Panc1 (cell line): Measurements from ENCODE around the gene NANS. TPM values are rescaled to one million over a fixed set of nuclear protein-coding genes. Genes with fewer than 3 reads are reported as not detected.
A peak's percentile ranks its signal among the peaks of the same experiment; 100 is the strongest.
"Not testable (repeated sequence)": the region's sequence is repeated elsewhere in the genome, so short reads cannot be mapped to it uniquely, and the experiment has no call there.

Source experiments
- ATAC-seq: fragments of 200-7000 bp; cut with Tn5 transposase; 2 replicates; pipeline ENCODE4 v1.9.1; 2020; ENCODE audit warnings: mild to moderate bottlenecking, moderate library complexity
- BruUV-seq: library from RNA; stranded (reverse); fragments of 400-500 nt; replicated peaks from 2 replicates; lab custom pipeline; 2021; lab: Mats Ljungman, UMichigan
- CTCF ChIA-PET: fragments of 300-600 bp; sonication (Branson Sonifier 250); formaldehyde crosslinking; loops from one replicate; lab custom pipeline; 2022; ENCODE audit warnings: antibody characterized with exemption; lab: Charles Lee
- POLR2A ChIA-PET: fragments of 300-600 bp; sonication (Branson Sonifier 250); formaldehyde crosslinking; loops from one replicate; lab custom pipeline; 2022; ENCODE audit warnings: antibody characterized with exemption; lab: Charles Lee
- DNase-seq: peaks from one replicate; pipeline ENCODE4 v3.0.0-alpha.2; 2010; ENCODE audit warnings: low read depth, low spot score
- H3K27ac ChIP-seq: 2 replicates; pipeline ENCODE4 v1.5.1; 2011; ENCODE audit warnings: mild to moderate bottlenecking, low read length, inconsistent platforms
- H3K27me3 ChIP-seq: fragments of 200-500 bp; sonication (Bioruptor generic); 2 replicates; pipeline ENCODE4 v1.6.0; 2014; ENCODE audit warnings: low read length, inconsistent platforms; ENCODE audit not compliant: control insufficient read depth, insufficient read depth
- H3K36me3 ChIP-seq: fragments of 200-500 bp; sonication (Bioruptor generic); 2 replicates; pipeline ENCODE4 v1.5.1; 2014; ENCODE audit warnings: inconsistent platforms, mild to moderate bottlenecking, low read length, moderate library complexity; ENCODE audit not compliant: control insufficient read depth, insufficient read depth
- H3K4me1 ChIP-seq: 2 replicates; pipeline ENCODE4 v1.5.1; 2011; ENCODE audit warnings: inconsistent platforms, mild to moderate bottlenecking, low read length, moderate library complexity; ENCODE audit not compliant: control insufficient read depth, insufficient read depth
- H3K4me3 ChIP-seq, 2 experiments: 2 replicates each; pipeline ENCODE4 v1.5.1; 2011 to 2012; ENCODE audit warnings: low read depth in 2 of 2, low read length in 2 of 2, mild to moderate bottlenecking in 2 of 2, inconsistent platforms in 1 of 2, moderate library complexity in 1 of 2
- H3K9me3 ChIP-seq: fragments of 200-500 bp; sonication (Bioruptor generic); 2 replicates; pipeline ENCODE4 v1.5.1; 2014; ENCODE audit warnings: low read depth, mild to moderate bottlenecking, inconsistent platforms, low read length, moderate library complexity; ENCODE audit not compliant: control insufficient read depth, insufficient read depth
- CTCF ChIP-seq: fragments of 450-650 bp; IDR thresholded peaks from 2 replicates; pipeline ENCODE4 v1.5.1; 2017; ENCODE audit warnings: mild to moderate bottlenecking
- POLR2AphosphoS5 ChIP-seq: IDR thresholded peaks from 2 replicates; pipeline ENCODE4 v1.6.1; 2012; ENCODE audit warnings: mild to moderate bottlenecking, low read depth, low read length, moderate library complexity
- REST ChIP-seq, 2 experiments: IDR thresholded peaks; 2 replicates each; pipeline ENCODE4 v1.6.1; 2011 to 2012; ENCODE audit warnings: low read depth in 2 of 2, control low read depth in 1 of 2, low read length in 1 of 2, mild to moderate bottlenecking in 1 of 2, moderate library complexity in 1 of 2; ENCODE audit not compliant: insufficient read depth in 1 of 2
- SIN3A ChIP-seq: IDR thresholded peaks from 2 replicates; pipeline ENCODE4 v1.6.1; 2012; ENCODE audit warnings: low read depth, mild to moderate bottlenecking, low read length, moderate library complexity, borderline replicate concordance; ENCODE audit not compliant: insufficient read depth
- TCF7L2 ChIP-seq: IDR thresholded peaks from 2 replicates; pipeline ENCODE4 v1.6.1; 2011; ENCODE audit warnings: mild to moderate bottlenecking, low read depth, low read length, inconsistent platforms
- in situ Hi-C: cut with HindIII; loops from 2 replicates; pipeline ENCODE4 v1.10.0; 2016; ENCODE audit warnings: low sequenced_read_pairs, low pct_unique_long_range_greater_than_20kb
- intact Hi-C: fragments of 100-400 bp; cut with micrococcal nuclease; formaldehyde crosslinking; loops from one replicate; pipeline ENCODE4 v1.10.0; 2022; ENCODE audit not compliant: unreplicated experiment
- total RNA-seq: library from RNA; stranded (reverse); gene quantifications from one replicate; pipeline ENCODE4 v1.2.1, GENCODE V29; 2021; ENCODE audit not compliant: unreplicated experiment

NANS gene
- total RNA-seq, 1 experiment from 2014 or later: 41.0 TPM

GRCh38 chr9:98074115-98074990, 17.8 kb downstream of the NANS start:
- DNase-seq (peak; percentile 22), ATAC-seq (peak; percentile 74)
- ChIA-PET CTCF (no interaction called here), POLR2A (interaction anchor here (0.5 kb wide), 1 partner anchor 182 kb away, joined by 3 read pairs; no protein-coding TSS in a partner anchor)
- intact Hi-C loops: loop anchor here (2.0 kb wide), 1 partner anchor 188 kb away; no protein-coding TSS in a partner anchor
- in situ Hi-C loops: no loop called here
- H3K9me3 ChIP-seq: no peaks in the 10 kb centered on the region
- H3K27ac ChIP-seq: no peak overlapping the region
- no peaks in the 10 kb centered on the region for H3K36me3 ChIP-seq
- no peaks in the 10 kb centered on the region for H3K27me3 ChIP-seq
- H3K4me1 ChIP-seq: no peaks in the 10 kb centered on the region
- no TSS peak for BruUV-seq
- H3K4me3 ChIP-seq: no peak overlapping the region
- TF ChIP-seq SIN3A (no peak), CTCF (peak; percentile 93), REST (IDR thresholded peaks at IDR 0.05; ENCODE audit: insufficient read depth in 1 of 2, low read depth in 2 of 2, low read length in 1 of 2) (no peak), TCF7L2 (no peak), POLR2AphosphoS5 (no peak)

GRCh38 chr9:98075332-98075805, 18.8 kb downstream of the NANS start:
- H3K9me3 ChIP-seq: no peaks in the 10 kb centered on the region
- no peak for TF ChIP-seq TCF7L2
- no peak for TF ChIP-seq REST (IDR thresholded peaks at IDR 0.05; ENCODE audit: insufficient read depth in 1 of 2, low read depth in 2 of 2, low read length in 1 of 2)
- intact Hi-C loops (loop anchor here (2.0 kb wide), 1 partner anchor 187 kb away; no protein-coding TSS in a partner anchor), in situ Hi-C loops (no loop called here)
- H3K27ac ChIP-seq: no peak overlapping the region
- H3K27me3 ChIP-seq: no peaks in the 10 kb centered on the region
- DNase-seq: no peak
- CTCF ChIA-PET: no interaction called here
- H3K4me3 ChIP-seq: no peak overlapping the region
- POLR2A ChIA-PET: interaction anchor here (0.7 kb wide), 1 partner anchor 128 kb away, joined by 5 read pairs; no protein-coding TSS in a partner anchor
- H3K4me1 ChIP-seq: no peaks in the 10 kb centered on the region
- no peak for ATAC-seq
- BruUV-seq: no TSS peak
- H3K36me3 ChIP-seq: no peaks in the 10 kb centered on the region

- BruUV-seq, H3K4me1 ChIP-seq, CTCF ChIA-PET, POLR2A ChIA-PET, in situ Hi-C loops, DNase-seq, H3K36me3 ChIP-seq, H3K9me3 ChIP-seq, H3K27me3 ChIP-seq, ATAC-seq, H3K4me3 ChIP-seq, H3K27ac ChIP-seq, intact Hi-C loops: not testable (repeated sequence)
These were observed 20.0 kb downstream of the NANS start for GRCh38 chr9:98076514-98076890.
